Peyer's patch (tissue), 4 donors: Measurements from ENCODE around the gene XPR1.

ENCODE experiments used
- POLR2A ChIP-seq, 2 donors: fragments of 450-650 bp; IDR thresholded peaks; one replicate each; pipeline ENCODE4 v1.5.1; 2017; ENCODE audit warnings: antibody characterized with exemption in 2 of 2, mild to moderate bottlenecking in 2 of 2, moderate library complexity in 2 of 2
- TF ChIP-seq, protein P1 (sequence below), 6 experiments: fragments of 450-650 bp in 4 of 6; fragments of 200-600 bp in 2 of 6; sonication (generic) in 1 of 6; IDR thresholded peaks; one replicate each; pipeline ENCODE4 v1.5.1; 2017 to 2019; ENCODE audit warnings: antibody characterized with exemption in 6 of 6, mild to moderate bottlenecking in 3 of 6, moderate library complexity in 1 of 6

DNA sequence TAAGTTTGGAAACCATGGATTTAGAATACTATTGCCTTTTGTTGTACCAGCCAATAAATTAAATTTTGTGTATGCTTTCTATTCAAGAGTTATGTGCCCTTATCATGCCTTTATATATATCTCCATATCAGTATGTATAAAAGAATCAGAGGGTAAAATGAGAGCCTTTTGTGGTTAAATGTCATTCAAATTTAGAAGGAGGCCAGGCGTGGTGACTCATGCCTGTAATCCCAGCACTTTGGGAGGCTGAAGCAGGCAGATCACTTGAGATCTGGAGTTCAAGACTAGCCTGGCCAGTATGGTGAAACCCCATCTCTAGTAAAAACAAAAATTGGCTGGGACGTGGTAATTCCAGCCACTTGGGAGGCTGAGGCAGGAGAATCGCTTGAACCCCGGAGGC lies 88.9 kb downstream of the XPR1 start:
- TF ChIP-seq, protein P1, sequence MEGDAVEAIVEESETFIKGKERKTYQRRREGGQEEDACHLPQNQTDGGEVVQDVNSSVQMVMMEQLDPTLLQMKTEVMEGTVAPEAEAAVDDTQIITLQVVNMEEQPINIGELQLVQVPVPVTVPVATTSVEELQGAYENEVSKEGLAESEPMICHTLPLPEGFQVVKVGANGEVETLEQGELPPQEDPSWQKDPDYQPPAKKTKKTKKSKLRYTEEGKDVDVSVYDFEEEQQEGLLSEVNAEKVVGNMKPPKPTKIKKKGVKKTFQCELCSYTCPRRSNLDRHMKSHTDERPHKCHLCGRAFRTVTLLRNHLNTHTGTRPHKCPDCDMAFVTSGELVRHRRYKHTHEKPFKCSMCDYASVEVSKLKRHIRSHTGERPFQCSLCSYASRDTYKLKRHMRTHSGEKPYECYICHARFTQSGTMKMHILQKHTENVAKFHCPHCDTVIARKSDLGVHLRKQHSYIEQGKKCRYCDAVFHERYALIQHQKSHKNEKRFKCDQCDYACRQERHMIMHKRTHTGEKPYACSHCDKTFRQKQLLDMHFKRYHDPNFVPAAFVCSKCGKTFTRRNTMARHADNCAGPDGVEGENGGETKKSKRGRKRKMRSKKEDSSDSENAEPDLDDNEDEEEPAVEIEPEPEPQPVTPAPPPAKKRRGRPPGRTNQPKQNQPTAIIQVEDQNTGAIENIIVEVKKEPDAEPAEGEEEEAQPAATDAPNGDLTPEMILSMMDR (IDR thresholded peaks at IDR 0.05) = no peak
- TF ChIP-seq POLR2A (IDR thresholded peaks at IDR 0.05) = no peak
